Keratinocyte (primary cell): Measurements from ENCODE around the gene IFT122. TPM values are rescaled to one million over a fixed set of nuclear protein-coding genes. Genes with fewer than 3 reads are reported as not detected.

ENCODE experiments used
- DNase-seq: peaks from one replicate; pipeline ENCODE4 v3.0.0-alpha.2; 2011; ENCODE audit warnings: low read depth, missing footprints, low spot score
- FAIRE-seq: peaks from 2 replicates; lab custom pipeline; 2011; peaks lifted over from hg19 to GRCh38; lab: Jason Lieb, UNC
- H2AFZ ChIP-seq: 2 replicates; pipeline ENCODE4 v1.6.0; 2012; ENCODE audit warnings: low read length, control low read depth, inconsistent platforms; ENCODE audit not compliant: control insufficient read depth
- H3K27ac ChIP-seq: 2 replicates; pipeline ENCODE4 v1.5.1; 2011; ENCODE audit warnings: low read length; ENCODE audit not compliant: control insufficient read depth, insufficient read depth
- H3K27me3 ChIP-seq: 3 replicates; pipeline ENCODE4 v1.6.0; 2011; ENCODE audit warnings: low read length; ENCODE audit not compliant: control insufficient read depth, insufficient read depth; ENCODE audit errors: extremely low read depth
- H3K36me3 ChIP-seq, 2 experiments: 2 replicates in 1 of 2; 3 replicates in 1 of 2; pipeline ENCODE4 v1.5.1; 2011; ENCODE audit warnings: low read length in 2 of 2, mild to moderate bottlenecking in 1 of 2; ENCODE audit not compliant: control insufficient read depth in 2 of 2, insufficient read depth in 2 of 2; ENCODE audit errors: extremely low read depth in 1 of 2
- H3K4me1 ChIP-seq: 3 replicates; pipeline ENCODE4 v1.5.1; 2011; ENCODE audit warnings: low read length; ENCODE audit not compliant: control insufficient read depth, insufficient read depth; ENCODE audit errors: extremely low read depth
- H3K4me2 ChIP-seq: 3 replicates; pipeline ENCODE4 v1.6.0; 2011; ENCODE audit warnings: low read depth, low read length; ENCODE audit not compliant: control insufficient read depth, insufficient read depth; ENCODE audit errors: extremely low read depth
- H3K4me3 ChIP-seq, 3 experiments: fragments of 200-600 bp in 1 of 3; sonication (generic) in 1 of 3; 2 replicates in 2 of 3; 3 replicates in 1 of 3; pipeline ENCODE4 v1.5.1; 2011 to 2016; ENCODE audit warnings: low read length in 3 of 3, mild to moderate bottlenecking in 3 of 3, control low read depth in 2 of 3, inconsistent platforms in 1 of 3, low read depth in 1 of 3, mixed read lengths in 1 of 3, mixed run types in 1 of 3, moderate library complexity in 1 of 3; ENCODE audit not compliant: control insufficient read depth in 2 of 3, insufficient read depth in 2 of 3; ENCODE audit errors: extremely low read depth in 1 of 3
- H3K79me2 ChIP-seq: 2 replicates; pipeline ENCODE4 v1.6.0; 2012; ENCODE audit warnings: low read length; ENCODE audit not compliant: control insufficient read depth, insufficient read depth
- H3K9ac ChIP-seq: 3 replicates; pipeline ENCODE4 v1.6.0; 2011; ENCODE audit warnings: low read length; ENCODE audit not compliant: control insufficient read depth, insufficient read depth; ENCODE audit errors: extremely low read depth
- H3K9me1 ChIP-seq: 3 replicates; pipeline ENCODE4 v1.6.0; 2011; ENCODE audit warnings: low read length; ENCODE audit not compliant: control insufficient read depth, insufficient read depth; ENCODE audit errors: extremely low read depth
- H3K9me3 ChIP-seq: 2 replicates; pipeline ENCODE4 v1.5.1; 2012; ENCODE audit warnings: low read depth, low read length; ENCODE audit not compliant: control insufficient read depth
- H4K20me1 ChIP-seq: 3 replicates; pipeline ENCODE4 v1.6.0; 2011; ENCODE audit warnings: low read length; ENCODE audit not compliant: control insufficient read depth, insufficient read depth; ENCODE audit errors: extremely low read depth
- EZH2 ChIP-seq: IDR thresholded peaks from one replicate; pipeline ENCODE4 v1.6.1; 2012; ENCODE audit warnings: inconsistent platforms, mild to moderate bottlenecking, low read length, moderate library complexity
- dilution Hi-C: fragments of 300-500 bp; cut with MboI; formaldehyde crosslinking; loops from one replicate; pipeline ENCODE4 v1.7.0; 2020; ENCODE audit warnings: low sequenced_read_pairs; ENCODE audit not compliant: extremely low pct_ligation_motif_present
- polyA plus RNA-seq, 5 experiments: library from polyadenylated mRNA; depleted of rRNA in 3 of 5; stranded (reverse) in 3 of 5; stranded (forward) in 1 of 5; unstranded in 1 of 5; fragments of >200 nt; gene quantifications; 1 replicate in 1 of 5; 2 replicates in 3 of 5; 3 replicates in 1 of 5; pipeline versions ENCODE4 v1.2.1 to v1.2.3, GENCODE V29; 2011 to 2012; ENCODE audit warnings: missing spikeins in 2 of 5, low read depth in 1 of 5, low replicate concordance in 1 of 5
- TF ChIP-seq, protein P1 (sequence below), 3 experiments: IDR thresholded peaks in 1 of 3; conservative IDR thresholded peaks in 1 of 3; optimal IDR thresholded peaks in 1 of 3; 2 replicates in 2 of 3; 3 replicates in 1 of 3; pipeline versions ENCODE3 to v1.5.1; 2011; ENCODE audit warnings: low read length in 3 of 3, mild to moderate bottlenecking in 3 of 3, moderate library complexity in 2 of 3, control low read depth in 1 of 3, inconsistent platforms in 1 of 3; ENCODE audit not compliant: insufficient read depth in 2 of 3; ENCODE audit errors: extremely low read depth in 1 of 3

Gene IFT122
- polyA plus RNA-seq, 1 donor (not counting 4 experiments of a cell fraction or from before 2014, with no cell fraction given), result 7.1 TPM

DNA sequence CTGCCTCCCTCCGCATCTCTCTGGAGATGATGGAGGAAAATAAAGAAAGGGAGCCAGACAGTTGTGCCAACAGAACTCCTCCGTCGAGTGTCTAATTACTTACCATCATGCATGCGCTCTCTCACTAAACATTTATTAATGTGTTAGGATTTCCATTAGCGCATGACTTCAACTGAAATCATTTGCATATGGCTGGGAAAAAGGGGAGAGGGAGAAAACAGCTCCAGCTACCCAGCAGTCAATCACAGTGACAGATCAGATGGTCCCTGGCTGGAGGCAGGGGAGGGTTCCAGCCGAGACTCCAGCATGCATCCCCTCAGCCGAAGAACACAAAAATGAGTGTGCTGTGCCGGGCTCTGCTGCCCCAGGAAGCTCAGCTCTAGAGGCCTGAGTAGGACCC is 81.6 kb downstream of the IFT122 start:
- no peak overlapping the region for H3K4me3 ChIP-seq
- TF ChIP-seq EZH2, result no peak
- TF ChIP-seq, protein P1, sequence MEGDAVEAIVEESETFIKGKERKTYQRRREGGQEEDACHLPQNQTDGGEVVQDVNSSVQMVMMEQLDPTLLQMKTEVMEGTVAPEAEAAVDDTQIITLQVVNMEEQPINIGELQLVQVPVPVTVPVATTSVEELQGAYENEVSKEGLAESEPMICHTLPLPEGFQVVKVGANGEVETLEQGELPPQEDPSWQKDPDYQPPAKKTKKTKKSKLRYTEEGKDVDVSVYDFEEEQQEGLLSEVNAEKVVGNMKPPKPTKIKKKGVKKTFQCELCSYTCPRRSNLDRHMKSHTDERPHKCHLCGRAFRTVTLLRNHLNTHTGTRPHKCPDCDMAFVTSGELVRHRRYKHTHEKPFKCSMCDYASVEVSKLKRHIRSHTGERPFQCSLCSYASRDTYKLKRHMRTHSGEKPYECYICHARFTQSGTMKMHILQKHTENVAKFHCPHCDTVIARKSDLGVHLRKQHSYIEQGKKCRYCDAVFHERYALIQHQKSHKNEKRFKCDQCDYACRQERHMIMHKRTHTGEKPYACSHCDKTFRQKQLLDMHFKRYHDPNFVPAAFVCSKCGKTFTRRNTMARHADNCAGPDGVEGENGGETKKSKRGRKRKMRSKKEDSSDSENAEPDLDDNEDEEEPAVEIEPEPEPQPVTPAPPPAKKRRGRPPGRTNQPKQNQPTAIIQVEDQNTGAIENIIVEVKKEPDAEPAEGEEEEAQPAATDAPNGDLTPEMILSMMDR (optimal IDR thresholded peaks at IDR 0.05 in 1 of 3, IDR thresholded peaks at IDR 0.05 in 1 of 3, conservative IDR thresholded peaks at IDR 0.05 in 1 of 3; ENCODE audit: extremely low read depth in 1 of 3, insufficient read depth in 2 of 3, low read length in 3 of 3), result no peak
- no peak overlapping the region for H3K27ac ChIP-seq
- H3K9me1 ChIP-seq, result no peaks in the 10 kb centered on the region
- no peaks in the 10 kb centered on the region for H3K4me1 ChIP-seq
- no peaks in the 10 kb centered on the region for H3K79me2 ChIP-seq
- H3K4me2 ChIP-seq, result no peak overlapping the region
- no peaks in the 10 kb centered on the region for H3K9me3 ChIP-seq
- FAIRE-seq (no peak), DNase-seq (no peak)
- no peaks in the 10 kb centered on the region for H4K20me1 ChIP-seq
- no peaks in the 10 kb centered on the region for H3K27me3 ChIP-seq
- no peak overlapping the region for H3K9ac ChIP-seq
- no peaks in the 10 kb centered on the region for H3K36me3 ChIP-seq
- dilution Hi-C loops, result no loop called here
- no peak overlapping the region for H2AFZ ChIP-seq

DNA sequence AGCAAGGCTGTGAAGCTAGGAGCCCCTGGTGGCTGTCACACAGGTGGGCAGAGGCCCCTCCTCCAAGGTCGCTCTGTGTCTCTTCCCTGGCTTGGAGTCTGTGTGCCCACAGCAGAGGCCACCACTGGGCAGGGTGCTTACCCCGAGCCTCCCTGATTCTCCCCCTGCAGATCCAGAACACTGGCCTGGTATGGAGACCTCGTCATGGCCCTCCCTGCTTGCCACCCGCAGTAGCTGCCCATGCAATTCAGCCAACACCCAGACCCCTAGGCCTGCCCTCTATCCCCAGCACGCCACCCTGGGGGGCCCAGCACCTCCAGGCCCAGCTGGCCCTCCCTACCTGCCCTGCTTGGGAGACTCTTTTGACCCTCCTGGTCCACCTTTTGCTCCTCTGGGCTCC is 82.9 kb downstream of the IFT122 start:
- no peaks in the 10 kb centered on the region for H3K36me3 ChIP-seq
- H3K9me1 ChIP-seq, result no peaks in the 10 kb centered on the region
- H3K27ac ChIP-seq, result no peak overlapping the region
- no peaks in the 10 kb centered on the region for H3K79me2 ChIP-seq
- no peak overlapping the region for H3K9ac ChIP-seq
- H3K4me2 ChIP-seq, result no peak overlapping the region
- H3K9me3 ChIP-seq, result no peaks in the 10 kb centered on the region
- DNase-seq (no peak), FAIRE-seq (no peak)
- H2AFZ ChIP-seq, result no peak overlapping the region
- H4K20me1 ChIP-seq, result no peaks in the 10 kb centered on the region
- dilution Hi-C loops, result no loop called here
- H3K4me1 ChIP-seq, result no peaks in the 10 kb centered on the region
- H3K27me3 ChIP-seq, result no peaks in the 10 kb centered on the region
- H3K4me3 ChIP-seq, result no peak overlapping the region
- TF ChIP-seq EZH2, result no peak
- TF ChIP-seq, protein P1 (optimal IDR thresholded peaks at IDR 0.05 in 1 of 3, IDR thresholded peaks at IDR 0.05 in 1 of 3, conservative IDR thresholded peaks at IDR 0.05 in 1 of 3; ENCODE audit: extremely low read depth in 1 of 3, insufficient read depth in 2 of 3, low read length in 3 of 3), result no peak
